HuH-7.5 (cell line): ENCODE measurements around the gene CERS5.
A peak's percentile ranks its signal among the peaks of the same experiment; 100 is the strongest.

Experiments
- DNase-seq: peaks from one replicate; pipeline ENCODE4 v3.0.0; 2011; ENCODE audit warnings: low spot score

Gene CERS5

GRCh38 chr12:50167049-50167828, at the start of gene CERS5:
Gene CERS5 (minus strand): TSS chr12:50167369. CDS start chr12:50167297, 72 bp downstream.
- peak; percentile 94 for DNase-seq

- no peak for DNase-seq
These were observed 47.9 kb upstream of the CERS5 start for GRCh38 chr12:50215033-50215432.

- no peak for DNase-seq
These were observed 46.8 kb upstream of the CERS5 start for GRCh38 chr12:50214018-50214417.

GRCh38 chr12:50213439-50213838, 46.3 kb upstream of the CERS5 start:
- DNase-seq: no peak

GRCh38 chr12:50212071-50212467, 44.9 kb upstream of the CERS5 start:
- DNase-seq: no peak

GRCh38 chr12:50211392-50212070, 44.4 kb upstream of the CERS5 start:
- DNase-seq: no peak

GRCh38 chr12:50207424-50207823, 40.3 kb upstream of the CERS5 start:
- DNase-seq: no peak

GRCh38 chr12:50205648-50206047, 38.5 kb upstream of the CERS5 start:
- no peak for DNase-seq

GRCh38 chr12:50203691-50204090, 36.5 kb upstream of the CERS5 start:
- DNase-seq: no peak

GRCh38 chr12:50201987-50202521, 34.9 kb upstream of the CERS5 start:
- no peak for DNase-seq

GRCh38 chr12:50200552-50201273, 33.5 kb upstream of the CERS5 start:
- DNase-seq: no peak

GRCh38 chr12:50198829-50199228, 31.7 kb upstream of the CERS5 start:
- DNase-seq: no peak

GRCh38 chr12:50197297-50197727, 30.1 kb upstream of the CERS5 start:
- no peak for DNase-seq

GRCh38 chr12:50196537-50196936, 29.4 kb upstream of the CERS5 start:
- no peak for DNase-seq

GRCh38 chr12:50195832-50196231, 28.7 kb upstream of the CERS5 start:
- DNase-seq: no peak

GRCh38 chr12:50192908-50193307, 25.7 kb upstream of the CERS5 start:
- no peak for DNase-seq

GRCh38 chr12:50192236-50192635, 25.1 kb upstream of the CERS5 start:
- DNase-seq: no peak

- DNase-seq: no peak
These were observed 23.7 kb upstream of the CERS5 start for GRCh38 chr12:50190859-50191258.

- DNase-seq: no peak
These were observed 21.9 kb upstream of the CERS5 start for GRCh38 chr12:50188875-50189575.

- DNase-seq: no peak
These were observed 21.1 kb upstream of the CERS5 start for GRCh38 chr12:50188241-50188781.

GRCh38 chr12:50187084-50187900, 20.1 kb upstream of the CERS5 start:
- no peak for DNase-seq
